A375 (cell line): ENCODE data around the gene ZSCAN2. TPM values are rescaled to one million over a fixed set of nuclear protein-coding genes. Genes with fewer than 3 reads are reported as not detected.

ENCODE experiments used
- total RNA-seq: library from RNA; depleted of rRNA; stranded (reverse); fragments of >200 nt; shearing (Covaris generic); gene quantifications from 2 replicates; pipeline ENCODE4 v1.2.3, GENCODE V29; 2014; rRNA removed

ZSCAN2 gene
- 8.4 and 9.9 TPM in 2 replicates for total RNA-seq

DNA sequence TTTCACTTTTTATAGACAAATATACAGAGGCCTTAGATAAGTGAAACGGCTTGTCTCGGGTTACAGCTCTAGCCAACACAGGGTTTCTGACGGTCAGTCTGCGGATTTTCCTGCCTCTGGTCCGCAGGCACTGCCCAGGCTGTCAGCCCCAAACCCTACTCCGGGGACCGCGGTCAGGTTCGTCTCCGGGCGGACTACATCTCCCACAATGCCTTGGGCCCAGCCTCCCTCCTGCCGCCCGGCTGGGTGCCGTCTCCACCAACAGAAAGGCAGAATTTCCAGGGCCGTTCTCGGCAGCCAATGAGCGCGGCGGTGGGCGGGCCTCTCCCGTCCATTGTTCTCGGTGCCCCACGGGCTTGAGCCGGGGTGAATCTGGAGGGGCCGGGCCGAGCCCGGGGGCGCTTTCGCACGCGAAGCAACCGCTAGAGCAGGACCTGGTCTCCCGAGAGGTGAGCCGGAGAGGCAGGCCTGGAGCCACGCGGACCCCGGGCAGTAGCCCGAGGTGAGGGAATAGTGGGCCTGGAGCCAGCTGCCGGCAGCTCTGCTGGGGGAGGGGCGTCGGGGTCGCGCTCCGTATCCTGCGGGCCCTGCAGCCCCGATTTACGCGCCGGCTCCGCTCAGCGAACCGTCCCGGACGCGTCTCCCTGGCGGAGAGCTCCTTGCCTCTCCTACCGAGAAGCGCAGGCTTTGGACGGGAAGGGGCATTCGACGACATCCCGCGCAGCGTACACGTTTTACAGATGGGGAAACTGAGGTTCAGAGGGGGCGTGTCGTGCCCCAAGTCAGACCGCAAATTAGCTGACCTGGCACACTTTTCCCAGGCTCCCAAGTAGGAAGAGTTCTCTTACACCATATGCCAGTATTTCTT is at the start of gene ZSCAN2:
Gene ZSCAN2 (plus strand): TSS at position 323 of the 868 bp plus-strand sequence. CDS start 2,919 bp downstream, outside the sequence.

DNA sequence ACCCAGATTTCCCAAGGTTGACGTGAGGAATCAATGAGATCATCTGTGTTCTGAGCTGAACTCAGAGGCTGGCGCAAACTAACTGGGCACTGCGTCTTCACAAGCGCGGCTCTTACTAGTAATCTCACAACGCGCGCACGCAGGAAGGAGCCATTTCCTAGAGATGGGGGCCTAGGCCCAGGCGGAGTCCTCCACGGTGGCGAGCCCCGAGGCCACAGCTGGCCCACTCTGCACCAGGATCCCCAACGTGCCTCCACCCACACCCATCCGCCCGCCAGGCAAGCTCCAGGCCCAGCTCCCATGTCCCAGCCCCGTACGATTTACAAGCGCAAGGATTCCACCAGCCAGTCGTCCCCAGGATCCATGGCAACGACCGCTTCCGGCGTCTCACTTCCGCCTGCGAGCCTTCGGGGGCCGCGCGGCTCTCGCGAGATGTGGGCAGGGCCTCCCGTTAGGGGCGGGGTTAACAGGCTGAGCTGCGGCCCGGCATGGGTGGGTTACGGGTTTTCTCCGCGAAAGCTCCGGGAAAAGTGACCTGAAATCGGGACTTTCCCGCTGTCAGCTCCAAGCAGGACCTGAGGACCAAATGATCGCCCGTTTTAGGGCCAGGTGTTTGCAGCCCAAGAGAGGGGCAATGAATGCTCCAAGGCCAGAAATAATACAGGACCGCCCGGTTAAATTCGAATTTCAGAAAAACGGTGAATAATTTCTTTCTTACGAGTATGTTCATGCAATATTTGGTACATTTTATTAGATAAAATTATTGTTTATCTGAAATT is 53.3 kb downstream of the ZSCAN2 start, which contains the start of gene WDR73:
Gene WDR73 (minus strand): TSS at position 374 of the 779 bp plus-strand sequence. CDS start 9 bp downstream, at position 365.

GRCh38 chr15:84658080-84658787 is 57.4 kb downstream of the ZSCAN2 start, which contains the start of gene NMB:
NMB (minus strand) TSS chr15:84658199; CDS start chr15:84658152, 47 bp downstream.

Other genes with a start within 250 kb of the ZSCAN2 start
- gene WDR73, start 53.3 kb downstream of the ZSCAN2 start, total RNA-seq = 32.4 and 53.0 TPM in 2 replicates
- 24.9 and 33.5 TPM in 2 replicates for gene NMB, start 57.2 kb downstream of the ZSCAN2 start, total RNA-seq
- gene SEC11A, start 115.1 kb downstream of the ZSCAN2 start, total RNA-seq = 184 and 200 TPM in 2 replicates
- gene ZNF592, start 147.6 kb downstream of the ZSCAN2 start, total RNA-seq = 11.2 and 13.4 TPM in 2 replicates
- gene ALPK3, start 216.3 kb downstream of the ZSCAN2 start, total RNA-seq = 0.23 and 0.42 TPM in 2 replicates